CD4-positive, alpha-beta T cell treated with Interleukin-4 for 1 hour (primary cell): Measurements from ENCODE around the gene VSIG10L.

Experiments
- DNase-seq, 2 donors: peaks; one replicate each; pipeline ENCODE4 v3.0.0-alpha.2; 2020 to 2022

VSIG10L gene

GRCh38 chr19:51311351-51312257 lies 30.3 kb downstream of the VSIG10L start, which contains the start of gene IGLON5:
Gene IGLON5, plus strand, starts transcription at chr19:51311644. Its CDS starts 204 bp downstream, at chr19:51311848.
- DNase-seq: no peak

- no peak for DNase-seq
Observed at GRCh38 chr19:51305479-51305878, 36.5 kb downstream of the VSIG10L start.

GRCh38 chr19:51301266-51301665 lies 40.7 kb downstream of the VSIG10L start:
- DNase-seq: no peak

GRCh38 chr19:51297406-51297805 lies 44.5 kb downstream of the VSIG10L start:
- no peak for DNase-seq

- DNase-seq: no peak
Observed at GRCh38 chr19:51296336-51297093, 45.4 kb downstream of the VSIG10L start.

- DNase-seq: no peak
Observed at GRCh38 chr19:51295382-51296126, 46.4 kb downstream of the VSIG10L start.

GRCh38 chr19:51294977-51295375 lies 47.0 kb downstream of the VSIG10L start:
- no peak for DNase-seq

- no peak for DNase-seq
Observed at GRCh38 chr19:51294211-51294976, 47.5 kb downstream of the VSIG10L start.

- no peak for DNase-seq
Observed at GRCh38 chr19:51293571-51294210, 48.2 kb downstream of the VSIG10L start.

GRCh38 chr19:51292971-51293370 lies 49.0 kb downstream of the VSIG10L start:
- DNase-seq: no peak

- no peak for DNase-seq
Observed at GRCh38 chr19:51289635-51290034, 52.3 kb downstream of the VSIG10L start.

GRCh38 chr19:51285682-51286081 lies 56.3 kb downstream of the VSIG10L start:
- no peak for DNase-seq

- DNase-seq: no peak
Observed at GRCh38 chr19:51282335-51282734, 59.6 kb downstream of the VSIG10L start.
